ENCODE data around the gene DGKB.

DNA sequence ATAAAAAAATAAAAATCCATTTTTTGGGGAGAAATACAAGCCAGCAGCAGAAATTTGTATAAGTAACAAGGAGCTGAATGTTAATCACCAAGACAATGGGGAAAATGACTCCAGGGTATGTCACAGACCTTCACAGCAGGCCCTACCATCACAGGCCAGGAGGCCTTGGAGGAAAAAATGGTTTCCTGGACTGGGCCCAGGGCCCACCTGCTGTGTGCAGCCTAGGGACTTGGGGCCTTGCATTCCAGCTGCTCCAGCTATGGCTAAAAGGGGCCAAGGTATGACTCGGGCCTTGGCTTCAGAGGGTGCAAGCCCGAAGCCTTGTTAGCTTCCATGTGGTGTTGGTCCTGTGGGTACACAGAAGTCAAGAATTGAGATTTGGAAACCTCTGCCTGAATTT is 126.3 kb downstream of the DGKB start:
- TF ChIP-seq CTCF (conservative IDR thresholded peaks at IDR 0.05) (no peak), EZH2 (IDR thresholded peaks at IDR 0.05; ENCODE audit: low read depth) (no peak)

All from PC-9 (cell line).